GM18951 (cell line): ENCODE data around the gene FTH1.
"Not testable (repeated sequence)": the region's sequence is repeated elsewhere in the genome, so short reads cannot be mapped to it uniquely, and the experiment has no call there.

Experiments used
- POLR2A ChIP-seq: IDR thresholded peaks from 4 replicates; pipeline ENCODE4 v1.6.1; 2011; ENCODE audit warnings: mild to moderate bottlenecking; ENCODE audit not compliant: insufficient read length, insufficient read depth; ENCODE audit errors: extremely low read depth
- in situ Hi-C: fragments of 300-500 bp; cut with MboI; formaldehyde crosslinking; loops from one replicate; pipeline ENCODE4 v1.12.0; 2022; ENCODE audit warnings: low sequenced_read_pairs, mixed read lengths, inconsistent platforms; ENCODE audit not compliant: unreplicated experiment

Gene FTH1

GRCh38 chr11:61967116-61967923 is at the start of gene FTH1:
TSS of gene FTH1 (minus strand) at chr11:61967634. CDS start at chr11:61967425, 209 bp downstream.
- in situ Hi-C loops = no loop called here
- peak; percentile 92 for TF ChIP-seq POLR2A

- in situ Hi-C loops = no loop called here
Observed at GRCh38 chr11:62015615-62016014, 48.2 kb upstream of the FTH1 start.

GRCh38 chr11:62013537-62014476 is 46.4 kb upstream of the FTH1 start:
- no peak for TF ChIP-seq POLR2A
- in situ Hi-C loops = no loop called here

More at GRCh38 chr11:62015615-62016014, 48.2 kb upstream of the FTH1 start:
- TF ChIP-seq POLR2A = no peak

GRCh38 chr11:62012832-62013461 is 45.5 kb upstream of the FTH1 start:
- TF ChIP-seq POLR2A = no peak
- in situ Hi-C loops = no loop called here

GRCh38 chr11:62012451-62012831 is 45.0 kb upstream of the FTH1 start:
- in situ Hi-C loops = no loop called here
- no peak for TF ChIP-seq POLR2A

GRCh38 chr11:62011881-62012280 is 44.4 kb upstream of the FTH1 start:
- no peak for TF ChIP-seq POLR2A
- in situ Hi-C loops = no loop called here

GRCh38 chr11:62010935-62011528 is 43.6 kb upstream of the FTH1 start:
- in situ Hi-C loops = no loop called here
- no peak for TF ChIP-seq POLR2A

- in situ Hi-C loops = no loop called here
- no peak for TF ChIP-seq POLR2A
Observed at GRCh38 chr11:62008193-62008592, 40.8 kb upstream of the FTH1 start.

GRCh38 chr11:62004473-62004872 is 37.0 kb upstream of the FTH1 start:
- no peak for TF ChIP-seq POLR2A
- in situ Hi-C loops = no loop called here

GRCh38 chr11:62002283-62002682 is 34.8 kb upstream of the FTH1 start:
- in situ Hi-C loops = not testable (repeated sequence)

GRCh38 chr11:62001450-62002191 is 34.2 kb upstream of the FTH1 start:
- no peak for TF ChIP-seq POLR2A
- in situ Hi-C loops = no loop called here
